GM18498 (cell line): ENCODE data around the gene SNX3.

Experiments used
- ATAC-seq: cut with Tn5 transposase; IDR thresholded peaks from one replicate; pipeline ENCODE4 v1.9.1; 2021; ENCODE audit warnings: mild to moderate bottlenecking, moderate library complexity; ENCODE audit not compliant: unreplicated experiment

Gene SNX3

GRCh38 chr6:108171918-108172516, 88.8 kb downstream of the SNX3 start:
- no peak for ATAC-seq

- no peak for ATAC-seq
Measured at GRCh38 chr6:108171291-108171917, 89.4 kb downstream of the SNX3 start.

- ATAC-seq: no peak
Measured at GRCh38 chr6:108170332-108171290, 90.2 kb downstream of the SNX3 start.

GRCh38 chr6:108169464-108170331, 91.1 kb downstream of the SNX3 start:
- ATAC-seq: no peak

- no peak for ATAC-seq
Measured at GRCh38 chr6:108168501-108169463, 92.1 kb downstream of the SNX3 start.

- no peak for ATAC-seq
Measured at GRCh38 chr6:108168090-108168463, 92.8 kb downstream of the SNX3 start.

GRCh38 chr6:108167449-108168089, 93.3 kb downstream of the SNX3 start:
- ATAC-seq: no peak

- no peak for ATAC-seq
Measured at GRCh38 chr6:108166664-108167448, 94.0 kb downstream of the SNX3 start.

- no peak for ATAC-seq
Measured at GRCh38 chr6:108165714-108166663, 94.9 kb downstream of the SNX3 start, which contains the start of gene NR2E1. NR2E1 (plus strand) TSS chr6:108166022; CDS start chr6:108166766, 744 bp downstream.

- no peak for ATAC-seq
Measured at GRCh38 chr6:108164815-108165706, 95.8 kb downstream of the SNX3 start.

- no peak for ATAC-seq
Measured at GRCh38 chr6:108164543-108164814, 96.4 kb downstream of the SNX3 start.

GRCh38 chr6:108163644-108164542, 96.9 kb downstream of the SNX3 start:
- no peak for ATAC-seq

GRCh38 chr6:108163267-108163643, 97.6 kb downstream of the SNX3 start:
- ATAC-seq: no peak

- ATAC-seq: no peak
Measured at GRCh38 chr6:108161724-108162282, 99.0 kb downstream of the SNX3 start.
